GM21390 (cell line): Measurements from ENCODE around the gene CDH4.
"Not testable (repeated sequence)": the region's sequence is repeated elsewhere in the genome, so short reads cannot be mapped to it uniquely, and the experiment has no call there.

ENCODE experiments used
- ATAC-seq: cut with Tn5 transposase; IDR thresholded peaks from one replicate; pipeline ENCODE4 v1.9.1; 2021; ENCODE audit not compliant: unreplicated experiment

The CDH4 gene

GRCh38 chr20:61453623-61454022 is 201.6 kb downstream of the CDH4 start:
- ATAC-seq: not testable (repeated sequence)

- ATAC-seq: no peak
Measured at GRCh38 chr20:61454053-61454452, 202.0 kb downstream of the CDH4 start.

GRCh38 chr20:61455508-61456215 is 203.6 kb downstream of the CDH4 start:
- ATAC-seq: no peak

GRCh38 chr20:61457725-61458124 is 205.7 kb downstream of the CDH4 start:
- ATAC-seq: no peak

- no peak for ATAC-seq
Measured at GRCh38 chr20:61458146-61458746, 206.2 kb downstream of the CDH4 start.

GRCh38 chr20:61459266-61459665 is 207.2 kb downstream of the CDH4 start:
- ATAC-seq: no peak

GRCh38 chr20:61459705-61460104 is 207.6 kb downstream of the CDH4 start:
- ATAC-seq: no peak

GRCh38 chr20:61460261-61461052 is 208.4 kb downstream of the CDH4 start:
- ATAC-seq: no peak

GRCh38 chr20:61461461-61461860 is 209.4 kb downstream of the CDH4 start:
- no peak for ATAC-seq

GRCh38 chr20:61464307-61465303 is 212.5 kb downstream of the CDH4 start:
- no peak for ATAC-seq

- ATAC-seq: no peak
Measured at GRCh38 chr20:61475729-61476128, 223.7 kb downstream of the CDH4 start.

GRCh38 chr20:61476956-61477355 is 224.9 kb downstream of the CDH4 start:
- no peak for ATAC-seq

- ATAC-seq: no peak
Measured at GRCh38 chr20:61477451-61477861, 225.4 kb downstream of the CDH4 start.

- ATAC-seq: no peak
Measured at GRCh38 chr20:61478094-61478493, 226.0 kb downstream of the CDH4 start.

GRCh38 chr20:61478611-61479305 is 226.7 kb downstream of the CDH4 start:
- no peak for ATAC-seq

GRCh38 chr20:61479433-61479832 is 227.4 kb downstream of the CDH4 start:
- ATAC-seq: not testable (repeated sequence)

GRCh38 chr20:61480158-61480825 is 228.2 kb downstream of the CDH4 start:
- ATAC-seq: no peak

GRCh38 chr20:61482056-61482887 is 230.2 kb downstream of the CDH4 start:
- no peak for ATAC-seq

- ATAC-seq: no peak
Measured at GRCh38 chr20:61482901-61483300, 230.8 kb downstream of the CDH4 start.
